ENCODE measurements around the gene CDH10.
A peak's percentile ranks its signal among the peaks of the same experiment; 100 is the strongest.

CDH10 gene

GRCh38 chr5:24538346-24538745 is 106.4 kb downstream of the CDH10 start:
- H3K27ac ChIP-seq, result no peak overlapping the region
- TF ChIP-seq CTCF (conservative IDR thresholded peaks at IDR 0.05) (no peak), ZFX (IDR thresholded peaks at IDR 0.05) (no peak)

GRCh38 chr5:24535646-24536045 is 109.1 kb downstream of the CDH10 start:
- peak; percentile 27 for TF ChIP-seq CTCF (conservative IDR thresholded peaks at IDR 0.05)
- TF ChIP-seq ZFX (IDR thresholded peaks at IDR 0.05), result no peak
- no peak overlapping the region for H3K27ac ChIP-seq

- no peak overlapping the region for H3K27ac ChIP-seq
- TF ChIP-seq CTCF (conservative IDR thresholded peaks at IDR 0.05) (no peak), ZFX (IDR thresholded peaks at IDR 0.05) (no peak)
These were observed 113.9 kb downstream of the CDH10 start for GRCh38 chr5:24530906-24531305.

GRCh38 chr5:24525414-24525813 is 119.4 kb downstream of the CDH10 start:
- H3K27ac ChIP-seq, result no peak overlapping the region
- TF ChIP-seq ZFX (IDR thresholded peaks at IDR 0.05), result no peak
- TF ChIP-seq CTCF (conservative IDR thresholded peaks at IDR 0.05), result no peak

GRCh38 chr5:24512423-24512822 is 132.4 kb downstream of the CDH10 start:
- TF ChIP-seq CTCF (conservative IDR thresholded peaks at IDR 0.05), result no peak
- TF ChIP-seq ZFX (IDR thresholded peaks at IDR 0.05), result no peak
- H3K27ac ChIP-seq, result no peak overlapping the region

- TF ChIP-seq CTCF (conservative IDR thresholded peaks at IDR 0.05), result no peak
- no peak for TF ChIP-seq ZFX (IDR thresholded peaks at IDR 0.05)
- no peak overlapping the region for H3K27ac ChIP-seq
These were observed 134.2 kb downstream of the CDH10 start for GRCh38 chr5:24510523-24510988.

- TF ChIP-seq ZFX (IDR thresholded peaks at IDR 0.05) (no peak), CTCF (conservative IDR thresholded peaks at IDR 0.05) (no peak)
- H3K27ac ChIP-seq, result no peak overlapping the region
These were observed 134.8 kb downstream of the CDH10 start for GRCh38 chr5:24509943-24510342.

Data from C4-2B (cell line).